ENCODE measurements around the gene HSPG2. TPM values are rescaled to one million over a fixed set of nuclear protein-coding genes. Genes with fewer than 3 reads are reported as not detected.
"Not testable (repeated sequence)": the region's sequence is repeated elsewhere in the genome, so short reads cannot be mapped to it uniquely, and the experiment has no call there.

The HSPG2 gene
- 100 to 1,000 TPM; 275 to 430 (median 297) TPM for total RNA-seq (2021; fragmentation: NEBNext Ultra II Directional; extraction: Animal tissue kit (Norgen Biotek cat#: 25700))
- long read RNA-seq, partial matches to known transcripts = 22 of 25 reads
- long read RNA-seq, other reads (novel, unspliced or antisense) = 2 of 25 reads

DNA sequence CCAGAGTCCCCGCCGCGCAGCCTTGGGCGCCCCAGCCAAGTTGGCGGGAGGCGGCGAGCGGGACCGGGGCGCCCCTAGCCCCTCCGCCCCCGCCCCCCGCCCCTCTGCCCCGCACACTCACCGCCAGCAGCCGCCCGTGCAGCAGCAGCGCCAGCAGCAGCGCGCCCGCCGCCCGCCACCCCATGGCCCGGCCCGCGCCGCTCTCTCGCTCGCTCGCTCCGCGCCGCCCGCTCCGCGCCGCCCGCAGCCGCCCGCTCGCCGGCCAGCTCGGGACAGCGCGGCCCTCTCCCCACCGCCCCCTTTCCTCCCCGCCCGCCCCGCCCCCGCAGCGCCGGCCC lies at the start of gene HSPG2:
Gene HSPG2 (minus strand): TSS at position 277 of the 338 bp plus-strand sequence. CDS start 93 bp downstream, at position 184.
- DNase-seq = no peak
- H3K36me3 Mint-ChIP-seq (ENCODE audit: low read depth) = peaks cover 16% of the 10 kb centered on the region
- TF ChIP-seq, protein P1, sequence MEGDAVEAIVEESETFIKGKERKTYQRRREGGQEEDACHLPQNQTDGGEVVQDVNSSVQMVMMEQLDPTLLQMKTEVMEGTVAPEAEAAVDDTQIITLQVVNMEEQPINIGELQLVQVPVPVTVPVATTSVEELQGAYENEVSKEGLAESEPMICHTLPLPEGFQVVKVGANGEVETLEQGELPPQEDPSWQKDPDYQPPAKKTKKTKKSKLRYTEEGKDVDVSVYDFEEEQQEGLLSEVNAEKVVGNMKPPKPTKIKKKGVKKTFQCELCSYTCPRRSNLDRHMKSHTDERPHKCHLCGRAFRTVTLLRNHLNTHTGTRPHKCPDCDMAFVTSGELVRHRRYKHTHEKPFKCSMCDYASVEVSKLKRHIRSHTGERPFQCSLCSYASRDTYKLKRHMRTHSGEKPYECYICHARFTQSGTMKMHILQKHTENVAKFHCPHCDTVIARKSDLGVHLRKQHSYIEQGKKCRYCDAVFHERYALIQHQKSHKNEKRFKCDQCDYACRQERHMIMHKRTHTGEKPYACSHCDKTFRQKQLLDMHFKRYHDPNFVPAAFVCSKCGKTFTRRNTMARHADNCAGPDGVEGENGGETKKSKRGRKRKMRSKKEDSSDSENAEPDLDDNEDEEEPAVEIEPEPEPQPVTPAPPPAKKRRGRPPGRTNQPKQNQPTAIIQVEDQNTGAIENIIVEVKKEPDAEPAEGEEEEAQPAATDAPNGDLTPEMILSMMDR (IDR thresholded peaks at IDR 0.05) = no peak
- H3K27me3 Mint-ChIP-seq (ENCODE audit: insufficient read depth) = no peaks in the 10 kb centered on the region; the same call in none of the 2 replicates
- peak within 1 kb of the TSS; percentile 98 for H3K27ac Mint-ChIP-seq
- peaks cover 74% of the 10 kb centered on the region for H3K4me1 Mint-ChIP-seq (ENCODE audit: low read depth)
- peak within 1 kb of the TSS; percentile 94 for H3K4me3 Mint-ChIP-seq
- H3K9me3 Mint-ChIP-seq = no peaks in the 10 kb centered on the region

DNA sequence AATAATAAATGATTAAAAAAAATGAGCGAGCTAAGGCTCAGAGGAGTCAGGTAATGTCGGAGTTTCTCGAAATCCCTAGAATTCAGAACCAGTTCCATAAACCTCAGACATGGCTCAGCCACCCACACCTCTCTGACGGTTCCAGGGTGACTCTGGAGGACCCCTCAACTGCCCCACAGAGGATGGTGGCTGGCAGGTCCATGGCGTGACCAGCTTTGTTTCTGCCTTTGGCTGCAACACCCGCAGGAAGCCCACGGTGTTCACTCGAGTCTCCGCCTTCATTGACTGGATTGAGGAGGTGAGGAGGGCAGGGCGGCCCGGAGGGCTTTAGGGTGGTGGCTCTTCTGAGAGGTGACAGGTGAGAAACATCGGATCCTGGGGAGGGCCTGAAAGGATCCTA lies 49.3 kb upstream of the HSPG2 start:
- not testable (repeated sequence) for H3K27ac Mint-ChIP-seq; H3K4me3 Mint-ChIP-seq; DNase-seq; H3K4me1 Mint-ChIP-seq (ENCODE audit: low read depth); H3K9me3 Mint-ChIP-seq; H3K36me3 Mint-ChIP-seq (ENCODE audit: low read depth); H3K27me3 Mint-ChIP-seq (ENCODE audit: insufficient read depth)

DNA sequence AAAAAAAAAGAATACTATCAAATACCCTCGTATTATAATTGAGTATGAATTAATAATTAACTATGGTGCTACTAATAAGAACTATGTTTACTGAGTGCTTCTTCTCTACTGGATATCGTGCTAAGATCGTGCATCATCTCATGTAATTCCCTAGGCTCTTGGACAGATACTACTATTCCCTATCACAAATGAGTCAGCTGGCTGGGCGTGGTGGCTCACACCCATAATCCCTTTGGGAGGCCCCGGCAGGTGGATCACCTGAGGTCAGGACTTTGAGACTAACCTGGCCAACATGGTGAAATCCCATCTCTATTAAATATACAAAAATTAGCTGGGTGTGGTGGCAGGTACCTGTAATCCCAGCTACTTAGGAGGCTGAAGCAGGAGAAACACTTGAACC lies 48.8 kb upstream of the HSPG2 start:
- H3K4me3 Mint-ChIP-seq; H3K27ac Mint-ChIP-seq; H3K4me1 Mint-ChIP-seq (ENCODE audit: low read depth); H3K27me3 Mint-ChIP-seq (ENCODE audit: insufficient read depth); H3K36me3 Mint-ChIP-seq (ENCODE audit: low read depth); H3K9me3 Mint-ChIP-seq; DNase-seq: not testable (repeated sequence)

DNA sequence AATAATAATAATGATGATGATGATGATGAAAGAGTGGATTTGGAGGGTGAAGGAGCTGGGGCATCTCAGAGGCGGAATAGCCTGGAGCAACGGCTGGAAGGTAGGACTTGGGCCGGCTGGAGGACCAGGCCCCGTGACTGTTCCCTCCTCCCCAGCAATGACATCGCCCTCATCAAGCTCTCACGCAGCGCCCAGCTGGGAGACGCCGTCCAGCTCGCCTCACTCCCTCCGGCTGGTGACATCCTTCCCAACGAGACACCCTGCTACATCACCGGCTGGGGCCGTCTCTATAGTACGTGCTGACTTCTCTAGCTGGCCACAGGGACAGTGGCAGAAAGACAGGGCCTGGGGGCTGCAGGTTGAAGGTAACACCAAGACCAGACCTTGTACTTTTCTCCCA lies 46.4 kb upstream of the HSPG2 start:
- not testable (repeated sequence) for H3K27me3 Mint-ChIP-seq (ENCODE audit: insufficient read depth); DNase-seq; H3K36me3 Mint-ChIP-seq (ENCODE audit: low read depth); H3K4me1 Mint-ChIP-seq (ENCODE audit: low read depth); H3K27ac Mint-ChIP-seq; H3K9me3 Mint-ChIP-seq; H3K4me3 Mint-ChIP-seq

DNA sequence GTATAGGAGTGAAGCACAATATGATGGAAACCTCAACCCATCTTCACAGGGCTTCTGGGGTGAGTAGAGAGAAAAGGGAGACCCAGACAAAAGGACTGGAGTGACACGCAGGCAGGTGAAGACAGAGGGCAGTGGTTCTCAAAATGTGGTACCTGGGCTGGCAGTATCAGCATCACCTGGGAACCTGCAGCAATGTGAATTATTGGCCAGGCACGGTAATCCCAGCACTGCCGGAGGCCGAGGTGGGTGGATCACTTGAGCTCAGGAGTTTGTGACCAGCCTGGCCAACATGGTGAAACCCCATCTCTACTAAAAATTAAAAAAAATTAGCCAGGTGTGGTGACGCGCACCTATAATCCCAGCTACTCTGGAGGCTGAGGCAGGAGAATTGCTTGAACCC lies 45.0 kb upstream of the HSPG2 start:
- not testable (repeated sequence) for H3K4me3 Mint-ChIP-seq; H3K9me3 Mint-ChIP-seq; H3K36me3 Mint-ChIP-seq (ENCODE audit: low read depth); H3K27ac Mint-ChIP-seq; DNase-seq; H3K27me3 Mint-ChIP-seq (ENCODE audit: insufficient read depth); H3K4me1 Mint-ChIP-seq (ENCODE audit: low read depth)

DNA sequence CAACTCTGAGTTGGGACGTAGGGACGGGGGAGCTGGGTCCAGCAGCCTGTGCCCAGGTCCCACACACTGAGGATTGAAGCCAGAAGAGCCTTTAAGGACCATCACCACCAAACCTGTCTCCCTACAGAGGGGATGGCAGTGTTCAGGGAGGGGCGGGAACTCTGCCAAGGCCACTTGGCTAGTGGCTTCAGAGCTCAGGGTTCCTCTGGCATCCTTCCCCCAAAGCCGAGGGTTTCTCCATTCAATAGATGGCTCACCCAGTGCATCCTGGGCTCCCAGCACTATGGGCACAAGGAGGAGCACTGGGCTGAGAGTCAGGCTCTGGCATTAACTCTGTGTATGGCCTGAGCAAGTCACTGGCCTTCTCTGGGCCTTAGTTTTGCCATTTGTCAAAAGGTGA lies 44.1 kb upstream of the HSPG2 start:
- H3K27ac Mint-ChIP-seq; H3K4me3 Mint-ChIP-seq; H3K4me1 Mint-ChIP-seq (ENCODE audit: low read depth); DNase-seq; H3K36me3 Mint-ChIP-seq (ENCODE audit: low read depth); H3K9me3 Mint-ChIP-seq; H3K27me3 Mint-ChIP-seq (ENCODE audit: insufficient read depth): not testable (repeated sequence)

DNA sequence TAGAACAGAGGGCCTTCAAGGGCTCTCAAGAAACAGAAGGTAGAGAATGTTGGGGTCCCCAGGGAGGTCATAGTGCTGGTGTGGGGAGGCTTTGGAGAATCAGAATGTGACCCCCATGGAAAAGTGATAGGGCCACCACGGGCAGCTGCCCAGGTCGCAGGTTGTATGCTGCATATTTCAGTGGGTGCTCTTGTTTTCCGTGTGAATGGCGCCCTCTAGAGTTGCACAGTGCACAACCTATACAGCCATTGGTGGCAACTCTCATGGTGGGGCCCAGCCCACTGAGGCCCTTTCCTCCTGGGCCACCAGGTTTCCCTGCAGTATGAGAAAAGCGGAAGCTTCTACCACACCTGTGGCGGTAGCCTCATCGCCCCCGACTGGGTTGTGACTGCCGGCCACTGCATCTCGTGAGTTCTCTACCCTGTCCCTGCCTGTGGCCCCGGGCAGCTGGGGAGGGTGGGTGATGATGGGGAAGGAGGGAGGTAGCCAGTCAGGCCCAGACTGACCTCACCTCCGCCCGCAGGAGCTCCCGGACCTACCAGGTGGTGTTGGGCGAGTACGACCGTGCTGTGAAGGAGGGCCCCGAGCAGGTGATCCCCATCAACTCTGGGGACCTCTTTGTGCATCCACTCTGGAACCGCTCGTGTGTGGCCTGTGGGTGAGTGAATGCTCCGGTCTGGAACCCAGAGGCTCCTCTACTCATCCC lies 43.6 kb upstream of the HSPG2 start:
- H3K4me1 Mint-ChIP-seq (ENCODE audit: low read depth); H3K27ac Mint-ChIP-seq; H3K27me3 Mint-ChIP-seq (ENCODE audit: insufficient read depth); H3K4me3 Mint-ChIP-seq; H3K9me3 Mint-ChIP-seq; H3K36me3 Mint-ChIP-seq (ENCODE audit: low read depth); DNase-seq: not testable (repeated sequence)
- TF ChIP-seq, protein P1 (IDR thresholded peaks at IDR 0.05) = peak; percentile 43; the same call in 1 of the 2 replicates

DNA sequence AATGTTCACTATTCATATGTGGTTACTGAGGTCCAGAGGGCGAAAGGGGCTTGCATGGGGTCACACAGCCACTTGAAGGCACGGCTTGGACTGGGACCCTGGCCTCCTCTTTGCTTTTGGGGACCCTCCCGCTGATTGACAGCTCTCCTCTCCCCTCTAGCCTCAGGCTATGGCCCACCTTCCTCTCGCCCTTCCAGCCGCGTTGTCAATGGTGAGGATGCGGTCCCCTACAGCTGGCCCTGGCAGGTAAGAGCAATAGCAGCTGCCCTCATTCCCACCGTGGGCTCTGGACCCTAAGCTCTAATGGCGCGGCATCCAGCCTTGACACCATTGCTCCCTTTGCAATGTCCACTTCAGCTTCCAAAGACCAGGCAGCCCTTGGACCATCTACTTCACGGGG lies 41.1 kb upstream of the HSPG2 start:
- not testable (repeated sequence) for H3K27ac Mint-ChIP-seq

DNA sequence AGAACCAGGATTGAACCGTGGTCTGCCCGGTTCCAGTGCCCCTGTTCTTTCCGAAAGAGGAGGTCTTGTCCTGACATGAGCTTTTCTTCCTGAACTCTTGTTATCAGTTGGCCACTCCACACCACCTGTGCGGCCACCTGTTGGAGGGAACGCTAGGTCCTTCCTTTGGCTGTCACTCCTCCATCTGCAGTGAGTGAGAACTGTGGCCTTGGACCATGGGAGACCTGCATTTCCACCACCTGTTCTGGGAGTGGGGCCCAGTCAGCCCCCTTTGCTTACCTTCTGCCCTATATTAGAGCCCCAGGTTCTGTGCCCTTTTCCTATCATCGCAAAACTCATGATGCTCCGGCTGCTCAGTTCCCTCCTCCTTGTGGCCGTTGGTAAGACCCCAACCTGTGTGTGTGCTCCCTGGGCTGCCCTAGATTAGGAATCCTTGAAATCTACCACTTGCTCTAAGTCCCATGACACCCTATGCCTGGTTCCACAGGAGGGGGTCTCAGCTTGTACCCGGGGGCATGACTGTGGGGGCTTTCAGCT lies 39.7 kb upstream of the HSPG2 start, which contains the start of gene CELA3B:
Gene CELA3B (plus strand): TSS at position 320 of the 537 bp plus-strand sequence. CDS start 18 bp downstream, at position 338.
- H3K27ac Mint-ChIP-seq; H3K4me1 Mint-ChIP-seq (ENCODE audit: low read depth): not testable (repeated sequence)

More for the DNA sequence above, 41.1 kb upstream of the HSPG2 start:
- not testable (repeated sequence) for H3K4me1 Mint-ChIP-seq (ENCODE audit: low read depth); DNase-seq; H3K9me3 Mint-ChIP-seq; H3K27me3 Mint-ChIP-seq (ENCODE audit: insufficient read depth); H3K36me3 Mint-ChIP-seq (ENCODE audit: low read depth); H3K4me3 Mint-ChIP-seq

DNA sequence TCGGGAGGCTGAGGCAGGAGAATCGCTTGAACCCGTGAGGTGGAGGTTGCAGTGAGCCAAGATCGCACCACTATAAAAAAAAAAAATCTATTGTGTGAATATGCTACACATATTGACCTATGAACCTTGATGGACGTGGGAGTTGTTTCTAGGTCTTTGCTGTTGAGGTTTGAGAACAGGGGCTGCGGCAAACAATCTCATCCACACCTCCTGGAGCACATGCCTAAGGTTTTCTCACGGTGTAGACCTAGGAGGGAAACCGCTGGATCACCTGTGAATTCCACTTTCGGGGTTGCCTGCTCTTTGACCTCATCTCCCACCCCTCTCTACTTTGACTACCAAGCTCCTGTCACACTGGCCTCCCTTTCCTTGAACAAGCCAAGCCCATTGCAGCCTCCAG lies 38.2 kb upstream of the HSPG2 start:
- H3K27ac Mint-ChIP-seq; H3K36me3 Mint-ChIP-seq (ENCODE audit: low read depth); DNase-seq; H3K4me1 Mint-ChIP-seq (ENCODE audit: low read depth); H3K9me3 Mint-ChIP-seq; H3K27me3 Mint-ChIP-seq (ENCODE audit: insufficient read depth); H3K4me3 Mint-ChIP-seq: not testable (repeated sequence)

More for the DNA sequence above, 39.7 kb upstream of the HSPG2 start, which contains the start of gene CELA3B:
- not testable (repeated sequence) for H3K4me3 Mint-ChIP-seq; H3K9me3 Mint-ChIP-seq; DNase-seq; H3K27me3 Mint-ChIP-seq (ENCODE audit: insufficient read depth); H3K36me3 Mint-ChIP-seq (ENCODE audit: low read depth)

DNA sequence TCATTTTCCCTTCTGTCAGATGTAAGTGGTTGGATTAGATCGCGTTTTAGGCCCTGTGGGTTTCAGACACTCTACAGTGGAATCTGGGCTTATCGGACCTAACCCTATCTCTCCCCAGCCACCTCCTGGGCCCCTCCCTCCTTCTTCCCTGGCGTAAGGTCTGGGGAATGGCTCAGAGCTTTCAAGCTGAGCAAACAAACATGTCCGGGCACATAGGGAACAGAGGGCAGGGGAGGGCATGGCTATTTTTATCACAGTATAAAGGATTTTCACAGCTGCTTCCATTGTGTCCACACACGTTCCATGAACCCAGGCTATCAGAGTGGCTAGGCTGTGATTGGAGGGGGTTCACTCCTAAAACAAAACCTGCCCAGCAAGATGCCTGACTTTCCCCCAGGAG lies 37.6 kb upstream of the HSPG2 start:
- H3K27me3 Mint-ChIP-seq (ENCODE audit: insufficient read depth); H3K4me3 Mint-ChIP-seq; H3K9me3 Mint-ChIP-seq; H3K36me3 Mint-ChIP-seq (ENCODE audit: low read depth); DNase-seq; H3K27ac Mint-ChIP-seq; H3K4me1 Mint-ChIP-seq (ENCODE audit: low read depth): not testable (repeated sequence)

DNA sequence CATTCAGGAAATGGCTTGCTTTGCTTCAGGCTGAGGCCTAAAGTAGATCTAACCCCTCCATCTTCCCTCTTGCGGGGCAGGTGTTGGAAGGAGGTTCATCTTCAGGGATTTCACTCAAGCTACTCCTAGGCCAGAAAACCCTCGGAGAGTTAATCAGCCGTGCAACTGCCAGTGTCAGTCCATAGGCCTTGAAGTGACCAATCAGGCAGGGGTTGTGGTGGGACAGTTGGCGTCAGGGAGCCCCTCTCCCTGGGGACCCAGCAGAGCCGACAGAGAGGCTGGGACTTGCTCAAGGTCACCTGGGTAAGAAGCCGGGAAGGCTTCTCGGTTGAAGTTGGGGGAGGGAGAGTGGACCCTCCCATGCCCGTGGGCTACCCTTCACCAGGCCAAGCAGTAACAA lies 36.8 kb upstream of the HSPG2 start:
- H3K27me3 Mint-ChIP-seq (ENCODE audit: insufficient read depth); H3K27ac Mint-ChIP-seq; H3K4me1 Mint-ChIP-seq (ENCODE audit: low read depth); H3K9me3 Mint-ChIP-seq; H3K4me3 Mint-ChIP-seq; H3K36me3 Mint-ChIP-seq (ENCODE audit: low read depth); DNase-seq: not testable (repeated sequence)

All from HFFc6 (cell line).